ENCODE results near the gene CSNK1G1.

Gene CSNK1G1

DNA sequence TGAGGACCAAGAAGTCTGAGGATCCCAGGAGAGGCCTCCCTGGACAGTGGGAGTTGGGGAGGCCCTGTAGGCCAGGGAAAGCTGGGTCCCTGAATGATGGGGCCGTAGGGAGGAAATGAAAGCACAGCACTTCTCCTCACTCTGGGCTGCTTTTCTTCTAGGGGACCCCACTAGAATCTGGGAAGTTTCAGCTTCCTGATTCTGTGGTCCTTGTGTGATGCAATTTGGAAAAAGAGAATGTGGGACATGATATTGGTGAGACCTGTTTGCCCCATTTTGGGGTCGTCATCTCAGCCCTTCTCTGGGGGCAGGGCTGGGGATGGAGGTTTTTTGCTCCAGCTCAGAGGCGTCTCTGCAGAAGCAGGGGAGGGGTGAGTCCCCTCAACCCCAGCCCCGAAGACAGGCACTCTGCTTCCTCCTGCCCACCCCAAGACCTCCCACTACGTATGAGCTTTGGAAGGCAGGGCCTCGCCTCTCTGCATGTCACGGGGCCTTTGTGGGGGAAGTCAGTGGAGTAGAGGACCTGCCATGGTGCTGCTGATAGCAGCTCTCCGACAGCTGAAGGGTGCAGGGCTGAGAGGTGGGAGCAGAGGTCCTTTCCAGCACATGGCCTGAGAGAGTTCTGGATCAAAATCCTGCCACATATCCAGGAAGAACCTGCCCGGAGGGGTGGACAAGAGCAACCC, 205.9 kb downstream of the CSNK1G1 start:
- no peak for DNase-seq

DNA sequence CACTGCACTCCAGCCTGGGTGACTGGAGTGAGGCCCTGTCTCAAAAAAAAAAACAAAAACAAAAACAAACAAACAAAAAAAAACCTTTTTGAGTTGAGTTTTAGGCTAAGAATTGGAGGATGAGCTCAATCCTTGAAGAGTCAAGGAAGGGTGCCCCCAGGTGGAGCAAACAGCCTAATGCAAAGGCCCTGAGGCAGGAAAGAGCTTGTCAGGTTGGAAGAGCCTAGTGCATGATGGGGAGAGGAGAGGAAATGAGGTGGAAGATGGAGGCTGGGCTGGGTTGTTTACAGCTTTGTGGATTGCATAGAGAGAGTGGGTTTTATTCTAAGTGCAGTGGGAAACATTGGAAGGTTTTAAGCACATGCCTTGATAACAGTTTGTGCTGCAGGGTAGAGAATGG, 206.5 kb downstream of the CSNK1G1 start:
- DNase-seq: no peak

DNA sequence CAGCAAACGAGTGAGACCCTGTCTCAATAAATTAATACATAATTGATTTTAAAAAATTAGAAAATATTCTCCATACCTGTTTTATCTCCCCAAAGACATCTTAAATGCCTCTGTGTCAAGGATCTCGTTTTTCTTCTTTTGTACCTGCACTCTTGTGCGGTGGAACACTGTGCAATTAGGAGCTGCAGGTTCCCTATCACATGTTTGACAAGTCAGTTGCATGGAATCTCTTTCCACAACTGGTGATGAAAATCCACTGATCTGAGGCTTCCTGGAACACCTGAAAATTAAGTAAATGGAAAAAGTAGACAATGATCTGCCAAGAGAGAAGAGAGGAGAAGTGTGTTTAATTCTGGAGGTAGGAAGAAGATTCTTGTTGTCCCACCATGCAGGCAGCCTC, 207.4 kb downstream of the CSNK1G1 start:
- DNase-seq: no peak

DNA sequence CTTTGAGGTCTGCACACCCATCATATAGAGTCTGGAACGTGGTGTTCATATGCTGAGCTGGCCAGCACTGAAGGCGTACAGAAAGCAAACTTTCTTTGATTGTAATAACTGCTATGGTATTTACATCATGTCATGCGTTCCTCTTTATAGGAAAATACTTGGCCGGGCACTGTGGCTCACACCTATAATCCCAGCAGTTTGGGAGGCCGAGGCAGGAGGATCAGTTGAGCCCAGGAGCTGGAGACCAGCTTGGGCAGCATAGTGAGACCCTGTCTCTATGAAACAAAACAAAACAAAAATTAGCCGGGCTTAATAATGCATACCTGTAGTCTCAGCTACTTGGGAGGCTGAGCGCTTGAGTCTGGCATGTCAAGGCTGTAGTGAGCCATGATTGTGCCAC, 207.8 kb downstream of the CSNK1G1 start:
- DNase-seq: no peak

DNA sequence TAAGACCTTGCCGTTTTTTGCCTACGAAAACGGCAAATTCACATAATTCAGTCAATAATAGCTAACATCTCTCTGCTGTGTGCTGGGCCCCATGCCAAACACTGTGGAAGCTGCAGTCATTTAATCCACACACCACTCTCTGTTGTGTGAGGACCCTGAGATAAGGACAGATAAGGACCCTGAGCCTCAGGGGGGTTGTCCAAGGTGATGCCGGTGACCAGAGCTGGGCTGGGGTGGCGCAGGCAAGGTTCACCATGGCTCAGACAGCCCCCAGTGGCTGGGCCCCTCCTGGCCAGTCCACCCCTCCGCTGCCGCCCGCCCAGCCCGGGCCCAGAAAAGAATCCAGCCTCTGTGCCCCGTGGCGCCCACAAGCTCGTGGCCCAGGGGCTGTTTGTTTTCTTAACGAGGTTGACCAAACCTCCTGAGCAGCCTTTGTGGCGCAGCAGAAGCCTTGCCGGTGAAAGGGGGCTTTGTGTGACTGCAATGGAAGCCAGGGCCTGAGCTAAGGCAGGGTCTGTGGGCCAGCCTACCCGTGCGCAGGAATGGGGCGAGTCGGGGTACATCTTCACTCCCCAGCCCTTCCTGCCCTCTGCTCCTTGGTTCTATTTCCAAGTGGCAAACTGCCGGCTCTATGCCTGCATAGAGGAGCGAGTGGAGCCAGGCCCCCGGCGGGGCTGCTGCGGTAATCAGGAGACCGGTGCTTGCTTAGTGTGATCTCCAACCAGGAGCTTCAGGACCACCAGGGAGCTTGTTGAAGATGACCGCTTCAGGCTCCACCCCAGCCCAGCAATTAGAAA, 208.9 kb downstream of the CSNK1G1 start:
- no peak for DNase-seq

DNA sequence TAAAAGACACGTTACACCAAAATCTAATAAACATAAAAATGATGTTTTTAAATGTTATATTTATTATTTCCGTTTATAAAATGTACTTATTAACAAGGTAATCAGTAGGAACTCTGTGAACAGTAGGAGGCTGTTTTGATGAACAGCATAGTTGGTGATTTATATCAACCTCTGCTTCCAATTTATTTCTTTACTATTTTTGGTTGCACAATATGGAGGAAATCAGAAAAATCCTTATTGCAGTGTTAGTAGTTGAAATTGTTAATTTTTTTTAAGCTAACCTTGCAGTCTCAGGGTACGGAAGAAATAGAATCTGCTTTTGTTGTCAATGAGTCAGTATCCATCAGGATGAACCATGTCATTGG, 209.5 kb downstream of the CSNK1G1 start:
- DNase-seq: no peak

DNA sequence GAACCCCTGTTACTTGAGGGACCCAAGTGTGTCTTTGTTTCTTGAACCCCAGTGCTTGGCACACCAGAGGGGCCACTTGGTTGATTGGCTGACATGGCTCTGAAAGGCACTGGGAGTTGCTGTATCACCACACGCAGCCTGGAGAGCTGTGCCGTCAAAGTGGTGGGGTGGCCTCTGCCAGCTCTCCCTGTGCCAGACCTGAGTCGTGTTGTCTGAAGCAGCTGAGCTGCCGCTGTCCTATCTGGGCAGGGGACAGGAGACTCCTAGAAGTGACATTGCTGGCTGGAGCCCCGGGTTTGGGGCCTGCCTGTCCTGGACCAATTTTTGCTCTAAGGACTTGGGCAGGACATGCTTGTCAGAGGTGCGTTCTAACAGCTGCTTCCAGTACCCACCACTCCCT, 209.9 kb downstream of the CSNK1G1 start:
- no peak for DNase-seq

DNA sequence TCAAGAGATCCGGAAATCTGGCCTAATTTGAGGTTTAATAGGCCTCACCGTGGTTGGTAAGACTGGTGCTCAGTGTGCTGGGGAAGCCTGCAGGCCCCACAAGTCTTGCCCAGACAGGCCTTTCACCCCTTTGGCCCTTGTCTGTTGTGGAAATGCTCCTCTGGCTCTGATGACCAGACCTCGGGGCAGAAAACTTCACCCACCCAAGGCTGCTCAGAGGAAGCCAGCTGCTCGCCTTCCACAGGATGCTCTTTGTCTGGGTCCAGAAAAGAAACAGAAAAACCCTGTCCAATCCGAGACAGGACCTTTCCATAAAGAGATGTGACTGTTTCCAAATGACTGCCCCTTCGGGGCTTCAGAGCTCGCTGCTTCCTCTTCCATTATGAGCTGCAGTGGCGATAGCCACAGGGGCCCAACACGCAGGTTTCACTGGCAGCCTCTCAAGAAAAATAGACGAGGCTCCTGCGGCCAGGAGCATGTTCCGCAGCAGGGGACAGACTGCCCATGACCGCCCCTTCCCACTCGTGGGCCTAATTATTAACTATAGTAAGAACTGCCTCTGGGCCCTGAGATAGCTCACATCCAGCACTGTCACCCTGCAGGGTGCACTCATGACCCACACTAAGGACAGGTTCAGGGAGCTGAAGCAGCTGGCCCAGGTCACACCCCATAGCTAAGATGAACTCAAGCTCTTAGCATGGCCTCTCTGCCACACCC, 211.2 kb downstream of the CSNK1G1 start:
- DNase-seq: no peak

DNA sequence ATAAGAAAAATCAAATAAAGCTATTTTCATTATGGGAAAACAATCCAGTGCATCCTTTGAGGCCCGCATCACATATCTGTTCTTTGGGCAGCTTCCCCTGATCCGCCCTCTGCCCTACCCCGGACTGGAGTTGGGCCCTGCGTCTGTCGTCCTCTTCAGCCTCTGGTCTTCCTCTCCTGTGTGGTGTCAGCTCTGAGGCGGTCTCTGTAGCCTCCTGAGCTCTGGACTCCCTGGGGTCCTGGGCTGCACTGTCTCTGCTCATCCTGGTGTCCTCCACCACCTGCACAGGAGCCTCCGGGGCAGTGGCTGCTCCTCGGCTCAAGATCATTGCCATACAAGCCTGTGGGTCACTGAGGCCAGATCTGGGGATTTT, 211.8 kb downstream of the CSNK1G1 start:
- DNase-seq: no peak

DNA sequence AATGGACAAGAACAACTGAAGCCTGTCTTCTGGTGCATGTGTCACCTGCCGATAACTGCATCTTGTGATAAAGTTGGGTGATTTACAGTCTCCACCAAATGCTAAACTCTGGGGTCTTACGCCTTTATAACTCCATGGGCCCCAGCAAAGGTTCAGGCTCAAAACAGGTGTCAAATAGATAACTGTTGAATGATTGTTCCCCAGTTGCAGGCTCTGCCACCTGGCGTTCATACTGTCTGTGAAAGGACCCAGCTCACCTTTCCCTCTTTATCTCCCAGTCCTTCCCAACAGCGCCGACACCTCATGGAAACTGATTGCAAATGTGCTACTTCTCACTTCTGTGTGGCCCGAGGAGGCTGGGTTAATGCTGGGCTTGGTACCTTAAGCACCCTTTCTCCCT, 212.7 kb downstream of the CSNK1G1 start:
- no peak for DNase-seq

DNA sequence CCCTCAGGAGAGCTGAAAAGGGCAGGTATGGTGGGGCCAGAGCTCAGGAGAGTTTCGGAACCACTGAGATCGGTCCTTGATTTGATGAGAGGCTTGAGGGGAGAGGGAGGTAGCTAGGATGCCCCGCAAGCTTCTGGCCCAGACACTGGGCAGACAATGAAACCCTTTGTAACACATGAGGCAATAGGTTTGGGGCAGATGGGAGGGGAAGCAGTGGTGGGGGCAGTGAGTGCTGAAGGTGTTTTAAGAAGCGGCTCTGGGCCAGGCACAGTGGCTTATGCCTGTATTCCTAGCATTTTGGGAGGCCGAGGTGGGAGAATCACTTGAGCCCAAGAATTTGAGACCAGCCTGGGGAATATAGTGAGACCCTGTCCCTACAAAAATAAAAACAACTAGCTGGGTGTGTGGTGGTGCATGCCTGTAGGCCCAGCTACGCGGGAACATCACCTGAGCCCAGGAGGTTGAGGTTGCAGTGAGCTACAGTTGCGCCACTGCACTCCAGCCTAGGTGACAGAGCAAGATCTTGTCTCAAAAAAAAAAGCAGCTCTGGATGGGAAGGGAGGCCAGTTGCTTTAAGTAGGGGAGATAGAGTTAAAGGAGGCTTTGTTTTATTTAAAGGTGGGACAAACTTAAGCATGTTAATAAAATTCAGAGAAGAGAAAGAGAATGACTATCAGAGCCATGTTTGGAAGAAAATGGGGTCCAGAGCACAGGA, 214.0 kb downstream of the CSNK1G1 start:
- DNase-seq: no peak

DNA sequence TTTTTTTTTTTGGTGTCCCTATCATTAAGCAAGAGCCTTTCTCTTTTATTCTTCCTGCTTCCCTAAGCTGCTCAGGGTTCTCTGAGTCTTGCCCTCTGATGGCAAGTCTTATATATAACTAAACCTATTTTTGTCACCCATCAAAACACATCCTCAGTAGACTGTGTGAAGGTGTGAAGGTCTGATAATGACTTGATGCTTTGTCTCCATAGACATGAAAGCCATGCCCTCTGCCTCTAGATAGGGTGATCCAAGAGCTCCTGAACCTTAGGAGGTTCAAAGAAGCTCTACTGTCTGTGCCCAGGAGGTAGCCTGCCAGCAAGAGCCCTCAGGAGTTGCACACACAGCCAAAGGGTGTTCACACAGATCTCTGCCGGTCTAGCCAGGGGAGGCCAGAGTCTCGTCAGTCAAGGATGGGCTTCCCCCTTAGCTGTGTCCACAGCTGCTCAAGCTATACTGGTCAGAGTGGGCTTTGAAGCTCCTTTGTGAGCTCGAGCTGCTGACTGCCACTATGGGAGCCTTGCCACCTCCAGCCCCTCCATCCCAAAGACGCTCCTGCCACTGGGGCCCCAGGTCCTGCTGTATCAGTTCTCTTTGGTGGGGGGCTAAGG, 217.5 kb downstream of the CSNK1G1 start:
- no peak for DNase-seq

DNA sequence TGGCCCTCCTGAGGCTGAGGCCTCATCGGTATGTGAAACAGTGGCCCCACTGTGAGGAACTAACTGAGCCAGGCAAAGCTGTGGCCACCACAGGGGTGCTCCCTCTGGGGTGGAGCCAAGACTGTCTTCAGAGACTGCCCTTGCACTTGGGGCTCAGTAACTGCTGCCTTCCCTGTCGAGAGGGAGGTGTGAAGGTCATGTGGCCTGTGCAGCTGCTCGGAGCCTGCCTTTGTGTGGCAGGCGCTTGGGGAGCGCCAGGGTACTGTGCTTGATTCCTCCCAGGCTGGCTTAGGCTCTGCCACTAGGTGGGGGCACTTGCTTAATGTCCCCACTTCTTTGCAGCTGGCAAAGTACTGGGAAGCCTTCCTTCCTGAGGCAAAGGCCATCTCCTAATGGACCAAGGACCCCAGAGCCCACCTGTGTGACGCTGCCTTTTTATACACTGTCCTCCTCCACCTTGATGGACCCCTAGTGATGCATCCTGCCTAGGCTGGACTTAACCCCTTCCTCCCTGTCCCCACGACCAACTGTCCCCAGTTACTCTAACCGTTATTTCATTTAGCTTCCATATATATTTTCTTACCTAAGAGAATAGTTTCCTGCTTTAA, 218.6 kb downstream of the CSNK1G1 start:
- no peak for DNase-seq

DNA sequence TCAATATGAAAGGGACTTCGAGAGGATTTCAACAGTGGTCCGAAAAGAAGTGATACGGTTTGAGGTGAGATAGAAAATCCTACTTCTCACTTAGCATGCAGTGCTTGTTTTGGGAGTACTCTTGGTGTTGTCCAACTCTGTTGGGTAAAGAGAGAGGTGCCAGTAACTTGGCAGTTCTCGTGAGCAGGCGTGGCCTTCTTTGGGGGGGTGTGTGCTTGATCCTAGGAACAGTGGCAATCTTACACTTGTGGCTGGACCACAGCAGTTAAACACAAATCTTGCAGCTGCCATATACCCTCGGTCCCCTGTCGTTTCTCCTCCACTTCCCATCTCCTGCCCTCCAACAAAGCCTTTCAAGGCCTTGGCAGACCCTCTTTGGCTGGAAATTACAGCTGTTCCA, 219.6 kb downstream of the CSNK1G1 start:
- DNase-seq: no peak

DNA sequence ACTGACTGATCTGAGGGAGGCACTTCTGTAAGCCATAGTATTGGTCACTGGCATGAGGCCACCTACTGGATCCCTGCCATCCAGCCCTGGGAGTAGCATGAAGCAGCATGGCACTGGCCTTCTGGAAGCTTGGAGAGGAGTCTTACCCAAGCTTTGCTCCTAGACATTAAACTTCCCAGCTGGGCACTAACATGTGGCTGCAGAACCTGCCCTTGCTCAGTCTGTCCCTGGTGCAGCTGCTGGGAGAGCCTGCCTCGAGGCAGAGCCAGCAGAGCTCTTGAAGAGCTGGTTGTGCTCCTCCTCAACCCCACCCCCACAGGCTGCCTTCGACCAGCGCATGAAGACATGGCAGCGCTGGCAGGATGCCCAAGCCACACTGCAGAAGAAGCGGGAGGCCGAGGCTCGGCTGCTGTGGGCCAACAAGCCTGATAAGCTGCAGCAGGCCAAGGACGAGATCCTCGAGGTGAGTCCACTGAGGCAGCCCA, 221.6 kb downstream of the CSNK1G1 start:
- no peak for DNase-seq

DNA sequence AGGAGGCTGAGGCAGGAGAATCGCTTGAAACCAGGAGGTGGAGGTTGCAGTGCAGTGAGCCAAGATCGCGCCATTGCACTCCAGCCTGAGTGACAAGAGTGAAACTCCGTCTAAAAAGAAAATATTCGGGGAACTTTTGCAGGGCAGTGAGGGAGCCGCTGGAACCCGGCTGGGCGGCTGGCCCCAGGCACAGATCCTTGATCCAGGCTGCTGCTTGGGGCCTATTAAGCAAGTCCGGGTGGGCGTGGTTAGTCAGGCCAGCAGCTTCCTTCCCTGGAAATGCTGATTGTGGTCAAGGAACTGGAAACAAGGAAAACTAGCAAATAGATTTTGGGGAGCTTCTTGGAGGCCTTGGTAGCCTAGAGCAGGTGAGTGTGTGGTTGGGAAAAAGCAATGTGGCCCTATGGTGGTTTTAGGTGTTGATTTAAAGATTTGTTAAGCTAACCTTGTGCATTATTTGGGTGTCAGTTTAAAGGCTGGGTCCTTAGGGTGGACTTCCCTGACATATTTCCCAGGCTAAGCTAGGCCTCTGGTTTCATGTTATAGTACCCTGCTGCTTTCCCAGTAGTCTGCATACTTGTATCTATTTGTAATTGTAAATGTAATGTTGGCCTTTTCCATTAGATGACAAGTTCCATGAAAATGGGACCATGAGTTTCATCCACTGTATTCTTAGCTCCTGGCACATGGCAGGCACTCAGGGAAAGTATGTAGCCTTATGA, 222.2 kb downstream of the CSNK1G1 start:
- DNase-seq: no peak

DNA sequence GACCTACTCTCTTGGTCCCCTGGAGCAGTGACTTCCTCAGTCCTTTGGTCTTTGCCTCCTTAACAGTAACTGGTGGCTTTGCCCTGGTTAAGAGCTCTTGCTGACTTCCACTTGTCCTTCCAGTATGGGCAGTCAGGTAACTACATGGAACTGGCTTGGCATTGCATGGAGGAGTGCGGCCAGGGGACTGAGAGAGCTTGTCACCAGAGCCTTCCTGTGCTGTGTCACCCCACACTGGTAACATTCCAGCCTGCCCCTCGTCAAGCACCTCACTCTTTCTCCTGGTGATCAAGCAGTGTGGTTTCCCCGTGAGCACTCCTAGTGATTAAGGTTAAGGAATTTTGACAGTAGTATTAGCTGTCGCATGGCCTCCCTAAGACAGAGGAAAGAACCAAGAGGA, 223.8 kb downstream of the CSNK1G1 start:
- no peak for DNase-seq

DNA sequence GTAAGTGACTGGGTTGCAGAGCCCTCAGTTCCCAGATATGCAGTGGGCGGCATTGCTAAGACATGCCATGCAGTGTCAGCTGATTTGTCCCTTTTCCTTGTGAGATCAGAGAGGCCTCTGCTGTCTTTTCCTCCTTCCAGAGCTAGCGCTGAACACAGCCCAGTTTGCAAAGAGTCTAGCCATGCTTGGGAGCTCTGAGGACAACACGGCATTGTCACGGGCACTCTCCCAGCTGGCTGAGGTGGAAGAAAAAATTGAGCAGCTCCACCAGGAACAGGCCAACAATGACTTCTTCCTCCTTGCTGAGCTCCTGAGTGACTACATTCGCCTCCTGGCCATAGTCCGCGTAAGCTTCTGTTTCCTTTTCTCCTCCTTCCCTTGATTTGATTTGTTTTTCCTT, 224.4 kb downstream of the CSNK1G1 start:
- no peak for DNase-seq

DNA sequence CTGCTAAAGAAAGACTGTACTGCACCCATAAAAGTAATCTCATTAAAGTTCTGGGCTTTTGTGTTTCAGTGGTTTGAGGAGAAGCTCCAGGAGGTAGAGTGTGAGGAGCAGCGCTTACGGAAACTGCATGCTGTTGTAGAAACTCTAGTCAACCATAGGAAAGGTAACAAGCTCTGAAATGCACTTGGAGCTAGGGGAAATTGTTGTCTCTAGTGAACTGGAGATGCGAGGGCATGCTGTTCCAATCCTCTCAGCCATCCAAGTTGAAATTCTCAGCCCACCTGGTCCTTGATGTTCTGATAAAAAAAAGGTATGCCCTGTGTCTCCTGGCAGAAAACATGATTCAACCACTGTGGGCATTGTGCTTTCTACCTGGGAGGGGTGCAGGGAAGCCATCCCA, 225.8 kb downstream of the CSNK1G1 start:
- no peak for DNase-seq

DNA sequence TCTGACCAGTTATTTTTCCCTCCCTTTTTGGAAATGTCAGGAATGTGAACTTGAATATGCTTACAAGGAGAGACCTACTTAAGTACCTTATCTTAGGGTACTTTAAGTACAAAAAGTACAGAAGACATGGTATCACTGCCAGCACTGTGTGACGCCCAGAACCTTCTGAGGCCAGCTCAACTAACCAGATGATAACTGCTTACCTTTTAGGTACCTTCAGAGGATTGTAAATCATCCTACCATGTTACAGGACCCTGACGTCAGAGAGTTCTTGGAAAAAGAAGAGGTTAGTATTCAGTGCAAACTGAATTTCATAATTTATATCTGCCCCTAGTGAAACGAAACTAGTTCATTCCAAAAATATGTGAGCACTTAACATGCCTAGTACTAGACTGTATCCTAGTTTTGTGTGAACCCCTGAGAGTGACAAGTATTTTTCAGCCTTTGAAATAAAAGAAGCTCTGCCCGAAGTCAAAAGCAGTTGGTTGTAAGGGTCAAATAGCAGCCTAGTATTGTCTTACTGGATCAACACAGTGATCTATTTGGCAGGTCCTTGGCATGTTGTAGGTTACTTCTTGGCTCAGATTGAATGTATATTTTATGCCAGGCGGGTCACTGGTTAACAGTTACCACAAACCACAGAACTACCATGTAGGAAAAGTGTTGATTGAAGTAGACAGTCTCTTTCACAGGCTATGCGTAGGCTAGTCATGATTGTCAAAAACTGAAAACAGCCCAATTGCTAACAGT, 228.3 kb downstream of the CSNK1G1 start:
- no peak for DNase-seq

DNA sequence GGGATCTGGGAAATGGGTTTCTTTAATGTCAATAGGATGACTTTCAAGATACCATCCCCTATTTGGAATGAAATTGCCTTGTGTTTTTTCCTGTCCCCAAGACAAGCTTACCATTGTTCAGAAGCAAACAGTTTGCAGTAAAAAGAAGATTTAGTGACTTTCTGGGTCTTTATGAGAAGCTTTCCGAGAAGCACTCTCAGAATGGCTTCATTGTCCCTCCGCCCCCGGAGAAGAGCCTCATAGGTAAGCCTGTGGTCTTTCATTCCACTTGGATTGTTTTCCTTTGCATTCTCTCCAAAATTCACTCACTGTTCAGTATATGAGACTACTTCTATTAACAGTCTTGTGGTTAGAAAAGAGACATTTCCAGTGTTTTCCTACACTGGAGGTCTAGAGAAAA, 230.0 kb downstream of the CSNK1G1 start:
- no peak for DNase-seq
